HG02623 (cell line): ENCODE measurements around the gene LRRC7.
"Not testable (repeated sequence)": the region's sequence is repeated elsewhere in the genome, so short reads cannot be mapped to it uniquely, and the experiment has no call there.

Experiments
- ATAC-seq: cut with Tn5 transposase; IDR thresholded peaks from one replicate; pipeline ENCODE4 v1.9.1; 2021; ENCODE audit warnings: moderate library complexity; ENCODE audit not compliant: unreplicated experiment

The LRRC7 gene

GRCh38 chr1:69862906-69863305, 295.2 kb downstream of the LRRC7 start:
- no peak for ATAC-seq

DNA sequence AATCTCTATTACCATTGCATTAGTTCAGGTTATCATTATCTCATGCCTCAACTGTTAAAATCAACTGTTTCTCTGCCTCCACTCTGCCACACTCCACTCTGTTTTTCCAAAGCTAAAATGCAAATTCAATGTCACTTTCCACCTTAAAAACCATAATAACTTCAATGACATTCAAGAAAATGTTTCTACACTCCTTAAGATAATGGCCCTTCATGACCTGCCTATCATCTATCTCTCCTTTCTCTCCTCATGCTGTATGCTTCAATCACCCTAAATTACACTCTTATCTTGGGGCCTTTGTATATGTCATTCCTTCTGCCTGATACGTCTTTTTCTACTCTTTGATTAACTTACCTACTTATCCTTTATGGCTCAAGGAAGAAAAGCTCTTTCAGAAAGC, 296.0 kb downstream of the LRRC7 start:
- ATAC-seq: no peak

DNA sequence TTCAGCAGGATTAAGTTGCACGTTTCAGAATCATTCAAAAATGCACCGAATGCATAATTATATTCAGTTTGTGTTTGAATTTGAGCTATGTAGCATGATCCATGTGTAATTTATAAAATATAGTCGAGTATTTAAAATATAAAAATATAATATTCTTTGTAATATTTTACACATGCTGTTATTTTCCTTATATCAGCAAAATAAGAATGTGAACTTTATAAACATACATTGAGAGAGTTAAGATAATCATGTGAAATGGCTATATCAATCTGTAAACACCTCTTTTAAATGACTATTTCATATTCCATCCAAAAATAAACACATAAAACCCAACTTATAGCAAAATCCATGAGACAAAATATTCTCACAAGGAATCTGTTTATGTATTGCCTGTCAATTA, 303.7 kb downstream of the LRRC7 start:
- ATAC-seq: no peak

DNA sequence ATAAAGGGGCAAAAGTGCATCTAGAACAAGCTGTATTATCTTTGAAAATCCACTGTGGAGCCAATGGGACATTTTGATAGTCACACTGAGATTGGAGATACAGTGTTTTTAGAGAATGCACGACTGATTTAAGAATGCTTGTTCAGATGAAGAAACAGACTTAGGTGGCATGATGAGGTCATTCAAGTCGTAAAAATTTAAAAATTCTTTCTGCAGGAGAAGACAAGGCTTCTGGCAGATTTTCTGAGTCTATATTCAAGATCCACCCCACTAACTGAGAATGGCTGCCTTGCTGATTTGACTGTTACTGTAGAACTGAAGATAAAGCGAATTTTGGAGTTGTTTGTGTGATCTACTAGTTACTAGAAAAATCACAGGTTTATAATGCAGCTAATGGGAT, 310.6 kb downstream of the LRRC7 start:
- no peak for ATAC-seq

- ATAC-seq: not testable (repeated sequence)
Measured at GRCh38 chr1:69888016-69888415, 320.3 kb downstream of the LRRC7 start.

- ATAC-seq: no peak
Measured at GRCh38 chr1:69888657-69889056, 320.9 kb downstream of the LRRC7 start.

DNA sequence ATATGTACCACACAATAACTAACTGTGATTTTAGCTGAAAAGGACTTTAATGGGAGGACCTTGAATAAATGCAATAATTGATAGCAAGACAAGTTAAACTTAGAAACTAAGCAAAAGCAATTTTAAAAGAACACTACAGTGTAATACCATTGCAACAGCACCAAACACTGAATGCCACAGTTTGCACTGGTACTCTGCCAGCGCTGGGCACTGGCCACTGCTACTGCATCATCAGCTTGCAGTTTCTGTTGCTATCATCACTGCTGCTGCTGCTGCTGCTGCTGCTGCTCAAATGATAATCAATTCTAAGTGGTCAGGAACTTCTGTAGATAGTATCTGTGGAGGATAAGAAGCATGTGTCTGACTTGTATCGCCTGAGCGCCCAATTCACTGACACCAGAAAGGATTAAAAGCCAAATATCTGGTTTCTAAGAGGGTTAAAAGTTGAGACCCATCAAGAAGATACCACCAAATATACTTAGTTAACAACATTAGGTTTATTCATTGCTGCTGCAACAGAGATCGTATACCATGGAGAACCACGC, 330.8 kb downstream of the LRRC7 start:
- ATAC-seq: no peak

GRCh38 chr1:69911301-69911801, 343.6 kb downstream of the LRRC7 start:
- ATAC-seq: no peak

DNA sequence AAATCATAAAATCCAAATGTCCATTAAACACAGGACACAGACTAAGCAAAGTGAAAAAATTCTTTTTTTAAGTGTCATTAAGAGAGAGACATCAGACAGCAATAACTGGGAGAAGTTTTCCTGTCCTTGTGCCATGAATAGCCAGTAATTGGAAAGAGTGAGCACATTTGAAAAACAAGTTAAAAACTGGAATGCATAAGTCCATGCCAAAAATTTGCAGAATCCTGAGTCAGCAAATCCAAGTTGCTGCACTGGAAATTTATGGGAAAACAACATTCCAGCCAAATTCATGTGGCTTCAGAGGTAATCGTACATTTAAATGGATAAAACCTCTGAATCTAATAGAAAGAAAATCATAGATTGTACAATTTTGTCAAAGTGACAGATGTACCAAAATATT, 346.3 kb downstream of the LRRC7 start:
- ATAC-seq: no peak

GRCh38 chr1:69914976-69915765, 347.4 kb downstream of the LRRC7 start:
- no peak for ATAC-seq

- ATAC-seq: no peak
Measured at GRCh38 chr1:69919129-69919921, 351.6 kb downstream of the LRRC7 start.

DNA sequence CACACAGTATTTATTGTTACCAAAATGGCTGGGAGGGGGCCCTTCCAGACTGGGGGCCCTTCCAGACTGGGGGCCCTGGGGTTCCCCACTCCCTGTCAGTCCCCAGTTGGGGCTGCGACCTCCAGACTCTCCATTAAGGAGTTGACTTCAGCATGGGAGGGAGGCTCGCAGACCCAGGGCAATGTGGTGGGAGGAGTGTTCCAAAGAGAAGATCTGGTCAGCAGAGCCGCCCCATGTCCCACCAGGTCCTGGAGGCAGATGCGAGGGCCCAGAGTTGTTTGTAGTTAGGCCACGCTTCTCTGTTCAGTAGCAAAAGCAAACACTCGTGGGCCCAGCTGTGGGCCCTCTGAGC, 352.2 kb downstream of the LRRC7 start:
- ATAC-seq: no peak

- ATAC-seq: no peak
Measured at GRCh38 chr1:69920426-69920825, 352.7 kb downstream of the LRRC7 start.

DNA sequence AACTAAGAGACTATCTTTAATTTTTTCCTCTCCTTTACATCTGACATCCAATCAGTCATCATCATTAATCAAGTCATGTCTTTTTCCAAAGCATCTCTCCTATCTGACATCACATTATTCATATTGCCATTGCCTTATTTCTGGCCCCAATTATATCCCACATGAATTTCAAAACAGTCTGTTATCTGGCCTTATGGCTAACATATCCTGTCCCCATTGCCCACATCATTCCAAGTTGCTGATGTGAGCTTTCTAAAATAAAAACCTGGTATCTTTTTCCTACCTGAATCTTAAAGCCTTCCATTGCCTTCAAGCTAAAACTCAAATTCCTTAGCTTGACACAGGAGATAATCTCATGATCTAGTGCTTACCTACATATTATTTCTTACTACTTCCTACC, 353.8 kb downstream of the LRRC7 start:
- ATAC-seq: no peak

DNA sequence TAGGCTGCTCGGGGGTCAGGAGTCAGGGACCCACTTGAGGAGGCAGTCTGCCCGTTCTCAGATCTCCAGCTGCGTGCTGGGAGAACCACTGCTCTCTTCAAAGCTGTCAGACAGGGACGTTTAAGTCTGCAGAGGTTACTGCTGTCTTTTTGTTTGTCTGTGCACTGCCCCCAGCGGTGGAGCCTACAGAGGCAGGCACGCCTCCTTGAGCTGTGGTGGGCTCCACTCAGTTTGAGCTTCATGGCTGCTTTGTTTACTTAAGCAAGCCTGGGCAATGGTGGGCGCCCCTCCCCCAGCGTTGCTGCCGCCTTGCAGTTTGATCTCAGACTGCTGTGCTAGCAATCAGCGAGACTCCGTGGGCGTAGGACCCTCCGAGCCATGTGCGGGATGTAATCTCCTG, 360.5 kb downstream of the LRRC7 start:
- not testable (repeated sequence) for ATAC-seq

DNA sequence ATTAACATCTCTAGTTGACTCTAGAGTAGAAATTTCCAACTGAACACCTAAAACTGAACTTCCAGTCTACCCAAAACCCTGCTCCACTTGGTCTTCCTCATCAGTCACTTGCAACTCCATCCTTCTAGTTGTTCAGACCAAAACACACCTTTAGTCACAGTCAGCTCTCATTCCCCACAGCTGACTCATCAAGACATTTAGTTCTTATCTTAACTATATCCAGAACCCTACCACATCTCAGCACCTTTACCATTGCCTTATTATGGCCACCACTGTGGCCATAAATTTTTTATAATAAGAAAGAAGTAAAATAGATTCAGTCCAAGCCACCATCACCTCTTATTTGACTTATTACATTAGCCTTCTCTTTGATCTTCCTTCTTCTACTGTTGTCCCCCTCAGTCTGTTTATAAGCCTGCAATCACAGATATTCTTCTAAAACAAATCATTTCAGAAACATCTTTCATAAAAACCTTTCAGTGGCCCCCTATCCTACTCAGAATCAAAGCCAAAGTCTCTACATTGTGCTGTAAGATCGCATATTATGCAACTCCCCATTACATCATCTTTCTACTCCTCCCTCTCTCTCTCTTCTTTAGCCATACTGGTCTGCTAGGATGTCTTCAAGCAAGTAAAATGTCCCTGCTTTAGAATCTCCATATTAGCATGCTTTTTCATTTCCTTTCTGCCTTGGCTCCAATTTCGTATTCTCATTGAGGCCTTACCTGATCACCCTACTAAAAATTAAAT, 361.8 kb downstream of the LRRC7 start:
- ATAC-seq: no peak

GRCh38 chr1:69930396-69930795, 362.7 kb downstream of the LRRC7 start:
- ATAC-seq: no peak

DNA sequence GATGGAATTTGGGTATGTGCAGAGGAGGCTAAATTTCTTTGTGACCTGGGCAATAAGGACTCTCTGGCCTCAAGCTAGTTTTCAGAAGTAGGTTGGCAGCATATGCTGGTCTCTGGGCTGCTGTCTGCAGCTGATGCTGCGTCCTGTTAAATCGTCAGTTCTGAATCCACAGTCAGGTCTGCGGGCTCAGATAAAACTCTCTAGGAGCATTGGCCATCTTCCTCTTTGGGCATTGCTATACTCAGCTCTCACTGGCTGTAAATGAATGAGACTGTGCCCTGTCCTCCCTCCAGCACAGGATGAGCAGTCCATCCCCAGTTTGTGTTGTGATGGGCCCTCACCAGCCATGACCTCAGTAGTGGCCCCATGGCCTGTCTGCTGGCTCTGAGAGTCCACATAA, 365.0 kb downstream of the LRRC7 start:
- no peak for ATAC-seq

DNA sequence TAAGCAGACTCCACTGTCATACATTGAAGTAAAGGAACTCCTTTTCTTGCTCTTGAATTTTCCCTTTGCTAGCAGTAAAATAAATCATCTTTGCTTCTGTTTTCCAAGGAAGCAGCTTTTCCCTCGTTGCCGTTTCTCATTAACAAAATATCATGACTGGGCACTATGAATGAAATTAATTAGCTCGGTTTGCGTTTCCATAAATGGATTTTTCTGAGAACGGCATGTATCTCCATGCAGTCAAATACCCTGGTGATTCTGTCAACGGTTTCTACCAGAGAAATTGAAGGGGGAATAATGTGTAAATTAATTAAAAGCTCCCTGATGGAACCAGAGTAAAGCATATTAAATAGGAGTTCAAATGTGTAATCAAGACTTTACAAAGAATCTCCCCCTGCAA, 372.5 kb downstream of the LRRC7 start:
- no peak for ATAC-seq

DNA sequence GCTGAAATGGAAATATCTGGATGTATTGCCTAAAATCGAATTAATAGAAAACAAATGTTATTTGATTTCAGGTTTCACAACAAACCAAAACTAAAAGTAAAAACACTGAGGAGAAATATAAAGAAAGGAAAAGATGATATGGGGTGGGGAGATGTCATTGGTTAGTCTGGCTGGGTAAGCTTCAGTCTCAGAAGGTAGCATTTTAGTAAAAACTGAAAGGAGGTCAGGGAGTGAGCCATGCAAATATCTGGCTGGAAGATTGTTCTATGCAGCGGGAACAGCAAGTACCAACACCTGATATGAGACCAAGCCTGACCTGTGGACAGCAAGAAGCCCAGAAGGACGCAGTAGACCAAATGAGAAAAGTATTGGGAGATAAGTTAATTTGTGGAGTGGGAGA, 373.1 kb downstream of the LRRC7 start:
- ATAC-seq: no peak

- ATAC-seq: no peak
Measured at GRCh38 chr1:69943030-69943429, 375.3 kb downstream of the LRRC7 start.
